NCI-H2107 treated with DMSO at 0.1 percent for 48 hours (cell line): ENCODE measurements around the gene KCNIP4.

ENCODE experiments used
- DNase-seq: peaks from one replicate; lab custom pipeline; 2025; ENCODE audit not compliant: unreplicated experiment; lab: John Stamatoyannopoulos, UW

The KCNIP4 gene

GRCh38 chr4:21596521-21596920 is 352.1 kb downstream of the KCNIP4 start:
- DNase-seq, result no peak

GRCh38 chr4:21593671-21594001 is 354.9 kb downstream of the KCNIP4 start:
- DNase-seq, result no peak

- DNase-seq, result no peak
Measured at GRCh38 chr4:21592970-21593670, 355.5 kb downstream of the KCNIP4 start.

GRCh38 chr4:21577056-21577455 is 371.5 kb downstream of the KCNIP4 start:
- DNase-seq, result no peak

- no peak for DNase-seq
Measured at GRCh38 chr4:21571100-21571499, 377.5 kb downstream of the KCNIP4 start.

GRCh38 chr4:21569638-21570037 is 378.9 kb downstream of the KCNIP4 start:
- DNase-seq, result no peak

GRCh38 chr4:21555083-21555482 is 393.5 kb downstream of the KCNIP4 start:
- no peak for DNase-seq

- DNase-seq, result no peak
Measured at GRCh38 chr4:21554500-21554899, 394.1 kb downstream of the KCNIP4 start.

- no peak for DNase-seq
Measured at GRCh38 chr4:21554066-21554465, 394.5 kb downstream of the KCNIP4 start.

- no peak for DNase-seq
Measured at GRCh38 chr4:21552455-21552854, 396.1 kb downstream of the KCNIP4 start.

- no peak for DNase-seq
Measured at GRCh38 chr4:21544955-21545354, 403.6 kb downstream of the KCNIP4 start.

- DNase-seq, result no peak
Measured at GRCh38 chr4:21544415-21544814, 404.2 kb downstream of the KCNIP4 start.

GRCh38 chr4:21543514-21543913 is 405.1 kb downstream of the KCNIP4 start:
- DNase-seq, result no peak

- DNase-seq, result no peak
Measured at GRCh38 chr4:21535898-21536297, 412.7 kb downstream of the KCNIP4 start.

- DNase-seq, result no peak
Measured at GRCh38 chr4:21531048-21531447, 417.5 kb downstream of the KCNIP4 start.

GRCh38 chr4:21529214-21529613 is 419.4 kb downstream of the KCNIP4 start:
- no peak for DNase-seq

GRCh38 chr4:21522296-21522695 is 426.3 kb downstream of the KCNIP4 start:
- no peak for DNase-seq

- DNase-seq, result peak; percentile 10
Measured at GRCh38 chr4:21517126-21517859, 431.3 kb downstream of the KCNIP4 start.

- DNase-seq, result no peak
Measured at GRCh38 chr4:21514022-21514694, 434.4 kb downstream of the KCNIP4 start.

- no peak for DNase-seq
Measured at GRCh38 chr4:21512353-21512752, 436.2 kb downstream of the KCNIP4 start.

- no peak for DNase-seq
Measured at GRCh38 chr4:21507439-21507838, 441.1 kb downstream of the KCNIP4 start.

GRCh38 chr4:21490682-21491081 is 457.9 kb downstream of the KCNIP4 start:
- no peak for DNase-seq
